HG03432 (cell line): ENCODE results near the gene NATD1.

Experiments used
- ATAC-seq: cut with Tn5 transposase; IDR thresholded peaks from one replicate; pipeline ENCODE4 v1.9.1; 2021; ENCODE audit warnings: mild to moderate bottlenecking, moderate library complexity; ENCODE audit not compliant: unreplicated experiment

NATD1 gene

DNA sequence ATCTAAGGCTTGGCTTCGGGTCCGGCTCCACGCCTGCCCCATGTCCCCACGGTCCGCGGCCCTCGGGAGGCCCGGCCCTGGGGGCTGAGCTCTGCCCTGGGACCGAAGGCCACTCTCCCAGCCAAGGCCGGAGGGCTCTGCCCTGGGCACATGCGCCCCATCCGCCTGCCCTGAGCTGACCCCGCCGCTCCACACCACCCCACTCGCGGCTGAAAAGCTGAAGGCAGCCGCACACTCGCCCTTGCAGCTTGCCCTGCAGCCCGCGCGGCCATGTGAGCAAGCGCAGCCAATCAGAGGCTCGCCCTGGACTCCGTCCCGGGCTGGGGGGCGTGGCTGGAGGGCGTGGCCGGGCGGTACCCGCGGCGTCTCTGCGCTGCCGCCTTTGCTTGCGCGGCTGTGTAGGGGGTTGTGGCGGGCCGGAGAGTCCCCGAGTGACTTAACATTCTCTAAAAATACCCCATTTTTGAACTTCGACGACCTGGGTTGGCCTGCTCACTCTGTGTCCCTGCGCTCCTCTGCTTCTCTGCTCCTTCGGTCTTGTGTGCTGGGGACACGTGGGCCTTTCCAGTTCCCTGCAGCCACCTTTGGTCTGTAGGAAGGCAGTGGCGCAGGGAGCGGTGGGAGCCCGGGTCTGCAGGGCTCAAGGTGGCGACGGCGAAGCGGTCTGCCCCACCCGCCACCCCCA, 22.5 kb upstream of the NATD1 start:
- ATAC-seq = peak; percentile 94

- no peak for ATAC-seq
Measured at GRCh38 chr17:21275047-21275578, 21.9 kb upstream of the NATD1 start.

GRCh38 chr17:21272881-21273792, 19.9 kb upstream of the NATD1 start:
- no peak for ATAC-seq

DNA sequence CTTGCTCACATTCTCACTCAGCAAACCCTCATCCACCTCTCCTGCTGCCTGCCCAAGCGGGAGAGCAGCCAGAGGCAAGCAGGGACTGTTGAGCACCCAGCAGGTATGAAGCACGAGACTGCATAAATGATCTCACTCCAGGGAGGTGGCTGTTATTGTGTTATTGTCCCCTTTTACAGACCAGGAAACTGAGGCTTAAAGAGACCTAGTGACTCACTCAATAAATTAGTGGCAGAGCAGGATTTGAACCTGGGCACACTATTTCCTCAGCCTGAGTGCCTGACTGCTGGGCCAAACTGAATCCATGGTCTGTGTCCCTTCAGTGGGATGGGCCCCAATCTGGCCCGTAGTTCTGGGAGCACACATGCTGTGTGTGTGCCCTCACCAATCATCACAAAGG, 19.0 kb upstream of the NATD1 start:
- no peak for ATAC-seq

DNA sequence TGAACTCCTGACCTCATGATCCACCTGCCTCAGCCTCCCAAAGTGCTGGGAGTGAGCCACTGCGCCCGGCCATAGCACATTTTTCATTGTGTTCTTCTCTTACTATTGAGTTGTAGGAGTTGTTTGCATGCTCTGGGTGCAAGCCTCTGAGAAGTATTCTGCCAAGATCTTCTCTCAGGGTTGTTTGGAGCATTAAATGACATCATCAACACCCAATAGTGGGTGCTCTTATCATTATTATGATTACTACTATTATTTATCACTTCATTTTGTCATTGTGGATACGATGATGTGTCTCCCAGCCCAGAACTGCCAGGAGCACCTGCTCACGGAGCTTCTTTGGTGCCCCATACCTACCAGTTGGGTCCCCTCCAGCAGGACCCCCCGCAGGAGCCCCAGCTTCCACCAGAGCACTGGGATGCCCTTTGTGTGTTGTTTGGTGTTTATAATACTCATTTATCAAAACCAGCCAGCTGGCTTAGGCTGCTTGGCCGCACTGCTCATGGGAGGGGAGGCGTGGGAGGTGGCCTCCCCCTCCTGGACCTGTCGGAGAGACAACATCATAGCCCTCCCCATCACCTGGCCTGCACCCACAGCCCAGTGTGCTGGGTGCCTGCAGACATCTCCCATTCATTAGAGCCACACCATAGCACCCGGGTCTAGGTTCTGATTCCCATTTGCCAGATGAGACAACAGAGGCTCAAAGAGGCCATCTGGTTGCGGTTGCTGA, 18.4 kb upstream of the NATD1 start:
- no peak for ATAC-seq

- ATAC-seq = no peak
Measured at GRCh38 chr17:21269394-21269793, 16.2 kb upstream of the NATD1 start.

DNA sequence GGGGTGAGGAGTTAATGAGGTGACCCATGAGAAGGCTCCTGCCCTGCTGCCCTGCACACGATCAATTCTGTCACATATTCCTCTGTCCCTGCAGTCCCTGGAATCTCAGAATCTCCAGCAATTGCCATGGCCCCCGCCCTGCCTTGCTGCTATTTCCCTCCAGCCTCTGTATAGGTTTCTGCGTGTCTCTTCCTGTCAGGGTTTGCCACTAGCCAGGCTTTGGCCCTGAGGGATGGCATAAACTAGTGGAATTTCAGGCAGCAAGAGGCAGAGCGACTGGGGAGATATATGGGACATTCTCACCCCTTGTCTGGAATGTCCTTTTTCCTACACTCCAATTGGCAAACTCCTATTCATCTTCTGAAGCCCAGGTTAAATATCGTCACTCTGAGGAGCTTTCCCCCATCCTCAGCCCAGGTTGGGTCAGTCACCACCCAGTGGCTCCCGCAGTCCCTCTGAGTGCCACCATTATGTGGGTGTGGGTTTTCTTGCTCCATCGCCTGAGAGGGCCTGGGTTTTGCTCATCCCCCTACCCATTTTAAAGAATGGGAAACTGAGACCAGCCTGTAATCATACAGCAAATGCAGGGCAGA, 15.5 kb upstream of the NATD1 start:
- ATAC-seq = no peak

GRCh38 chr17:21263376-21263775, 10.2 kb upstream of the NATD1 start:
- no peak for ATAC-seq

GRCh38 chr17:21262259-21262993, 9.2 kb upstream of the NATD1 start:
- no peak for ATAC-seq

- ATAC-seq = no peak
Measured at GRCh38 chr17:21258593-21258992, 5.4 kb upstream of the NATD1 start.

GRCh38 chr17:21253646-21254441, 634 bp upstream of the NATD1 start:
- peak; percentile 5 for ATAC-seq

DNA sequence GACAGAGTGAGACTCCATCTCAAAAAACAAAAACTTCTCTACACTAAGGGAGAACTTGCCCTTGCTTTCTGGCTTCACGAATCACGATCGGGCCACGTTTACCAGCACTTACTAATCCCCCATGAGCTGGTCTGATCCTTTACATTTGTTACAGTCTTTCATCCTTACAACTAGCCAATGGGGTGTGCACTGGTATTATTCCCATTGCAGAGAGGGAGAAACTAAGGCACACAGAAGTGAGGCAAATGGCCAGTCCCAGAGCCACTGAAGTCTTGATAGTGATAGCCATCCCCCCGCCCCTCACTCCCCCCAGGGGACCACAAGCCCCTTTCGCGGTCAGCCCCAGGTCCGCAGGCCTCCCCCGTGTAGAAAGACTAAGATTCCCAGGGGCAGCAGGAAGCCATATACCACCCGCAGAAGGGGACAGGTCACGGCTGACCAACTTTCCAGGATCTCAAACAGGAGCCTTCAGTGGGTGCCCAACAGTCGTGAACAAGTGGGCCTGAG, 868 bp downstream of the NATD1 start:
- ATAC-seq = no peak

GRCh38 chr17:21251337-21252010, 1.7 kb downstream of the NATD1 start:
- ATAC-seq = no peak

DNA sequence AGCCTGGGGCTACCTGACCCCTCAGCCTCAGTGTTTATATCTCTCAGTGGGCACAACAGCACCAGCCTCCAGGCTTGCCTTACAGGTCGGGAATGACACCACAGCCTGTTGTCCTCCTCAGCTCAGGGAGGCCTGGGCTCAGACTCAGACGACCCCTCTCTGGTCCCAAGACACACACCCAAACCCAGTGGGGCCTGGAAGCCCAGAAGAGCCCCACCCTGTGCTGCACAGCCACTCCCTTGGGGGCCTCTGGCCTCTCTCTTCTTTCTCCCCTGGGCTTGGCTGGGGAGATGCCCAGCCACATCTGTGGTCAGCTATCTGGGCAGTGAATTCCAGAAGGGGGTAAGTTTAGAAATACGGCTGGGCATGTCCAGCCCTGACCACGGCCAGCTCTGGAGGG, 2.4 kb downstream of the NATD1 start:
- no peak for ATAC-seq

DNA sequence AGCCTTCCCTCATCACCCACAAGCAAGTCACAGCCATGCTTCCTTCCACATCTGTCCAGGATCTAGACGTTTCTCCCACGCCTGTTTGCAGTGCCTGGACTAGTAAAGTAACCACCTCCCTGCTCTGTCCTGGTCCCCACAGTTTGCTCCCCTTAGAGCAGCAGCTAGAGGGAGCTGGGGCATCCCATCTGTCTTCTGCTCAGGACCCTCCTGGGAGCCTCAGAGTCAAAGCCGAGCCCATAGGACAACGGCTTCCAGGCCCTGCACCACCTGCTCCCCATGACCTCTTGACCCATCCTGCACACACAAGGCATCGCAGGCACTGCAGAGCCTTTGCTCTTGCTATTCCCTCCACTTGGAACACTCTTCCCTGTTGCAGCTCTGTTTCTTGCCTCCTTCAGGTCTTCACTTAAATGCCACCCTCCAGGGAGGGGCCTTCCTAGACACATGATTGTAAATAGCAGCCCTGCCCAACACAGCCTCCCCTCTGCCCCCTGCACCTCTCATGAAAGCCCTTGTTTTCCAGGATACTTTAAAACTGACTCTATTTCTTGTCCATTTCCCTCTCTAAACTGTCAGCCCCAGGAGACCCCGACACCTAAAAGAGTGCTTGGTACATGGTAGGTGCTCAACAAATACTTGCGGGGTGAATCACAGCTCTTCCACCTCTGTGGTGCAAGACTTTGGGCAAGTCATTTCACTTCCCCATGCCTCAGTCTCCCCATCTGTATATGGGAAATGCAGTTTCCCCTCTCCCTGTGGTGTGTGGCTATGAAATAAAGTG, 3.1 kb downstream of the NATD1 start:
- no peak for ATAC-seq

DNA sequence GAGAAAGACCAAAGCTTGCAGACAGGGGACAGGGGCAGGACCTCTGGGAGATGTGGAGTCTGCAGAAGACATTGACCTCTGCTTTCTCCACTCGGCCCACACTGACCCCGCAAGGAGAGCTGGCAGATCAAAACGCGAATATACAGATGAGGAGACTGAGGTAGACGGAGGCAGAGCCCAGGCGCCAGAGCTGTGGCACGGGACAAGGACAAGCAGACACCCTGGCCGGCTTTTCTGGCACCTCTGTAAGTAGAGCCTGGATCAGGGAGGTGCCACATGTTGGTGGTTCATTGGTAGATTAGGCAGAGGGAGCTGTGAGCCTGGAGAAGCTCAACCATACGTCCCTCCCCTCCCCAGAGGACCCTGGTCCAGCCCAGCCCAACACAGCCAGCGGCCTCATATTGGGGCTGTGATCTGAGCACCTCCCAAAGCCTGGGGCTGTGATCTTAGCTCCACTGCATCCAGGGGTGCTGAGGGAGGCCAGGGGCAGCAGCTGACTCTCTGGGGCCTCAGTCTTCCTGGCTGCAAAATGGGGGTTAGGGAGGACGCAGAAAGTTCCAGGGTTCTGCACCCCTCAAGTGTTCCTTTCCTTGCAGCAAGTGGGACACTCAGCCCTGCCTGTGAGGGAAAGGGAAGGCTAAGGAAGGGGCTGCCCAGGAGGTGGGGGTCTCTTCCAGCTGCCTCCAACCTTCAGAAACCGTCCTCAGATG, 4.0 kb downstream of the NATD1 start:
- ATAC-seq = no peak

DNA sequence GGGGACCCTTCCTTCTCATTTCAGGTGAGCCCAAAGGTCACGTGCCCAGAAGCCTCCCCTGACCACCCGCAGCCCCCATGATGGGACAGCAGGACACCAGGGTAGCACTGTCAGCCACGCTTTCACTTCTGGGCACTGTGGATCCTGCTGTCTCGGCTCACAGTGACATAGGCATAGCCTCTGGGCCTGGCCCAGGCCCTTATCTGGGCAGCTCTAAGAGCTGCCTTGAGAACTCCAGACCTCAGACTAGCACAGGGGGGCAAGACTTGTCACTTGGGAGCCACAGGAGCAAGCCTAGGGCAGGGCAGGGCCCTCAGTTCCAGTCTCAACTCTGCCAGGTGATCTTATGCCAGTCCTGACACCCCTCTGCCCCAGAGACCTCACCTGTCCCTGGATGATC, 4.7 kb downstream of the NATD1 start:
- no peak for ATAC-seq
